Breast epithelium (tissue), 3 donors: Measurements from ENCODE around the gene ARID3A.

Source experiments
- POLR2A ChIP-seq: fragments of 450-650 bp; IDR thresholded peaks from one replicate; pipeline ENCODE4 v1.6.1; 2016; ENCODE audit warnings: antibody characterized with exemption, mild to moderate bottlenecking, moderate library complexity
- POLR2AphosphoS5 ChIP-seq, 3 donors: sonication (generic); formaldehyde crosslinking; IDR thresholded peaks; one replicate each; pipeline ENCODE4 v1.6.1; 2017; ENCODE audit warnings: antibody characterized with exemption in 3 of 3
- TF ChIP-seq, protein P1 (sequence below), 3 donors: fragments of 450-650 bp; IDR thresholded peaks; one replicate each; pipeline ENCODE4 v1.5.1; 2016 to 2017; ENCODE audit warnings: antibody characterized with exemption in 3 of 3, mild to moderate bottlenecking in 3 of 3, moderate library complexity in 3 of 3

DNA sequence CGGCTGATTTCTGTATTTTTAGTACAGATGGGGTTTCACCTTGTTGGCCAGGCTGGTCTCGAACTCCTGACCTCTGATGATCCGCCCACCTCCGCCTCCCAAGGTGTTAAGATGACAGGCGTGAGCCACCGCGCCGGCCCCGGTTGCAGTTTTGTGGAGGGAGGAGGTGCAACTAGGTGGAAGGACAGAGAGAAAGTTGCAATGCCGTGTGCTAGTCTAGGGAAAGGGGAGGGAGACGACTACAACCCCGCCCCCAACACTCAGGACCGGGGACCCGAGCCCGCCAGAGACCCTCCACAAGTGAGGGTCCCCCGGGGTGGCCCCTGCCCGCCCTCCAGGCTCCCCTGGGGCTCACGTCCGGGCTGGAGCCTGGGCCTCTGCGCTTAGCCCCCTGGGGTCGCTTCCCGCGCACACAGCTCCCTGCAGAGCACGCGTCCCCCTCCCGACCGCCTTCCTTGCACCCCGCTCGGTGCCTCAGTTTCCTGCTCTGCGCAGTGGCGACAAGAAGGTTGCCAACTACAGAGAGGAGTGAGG, 1.2 kb upstream of the ARID3A start:
- TF ChIP-seq, protein P1, sequence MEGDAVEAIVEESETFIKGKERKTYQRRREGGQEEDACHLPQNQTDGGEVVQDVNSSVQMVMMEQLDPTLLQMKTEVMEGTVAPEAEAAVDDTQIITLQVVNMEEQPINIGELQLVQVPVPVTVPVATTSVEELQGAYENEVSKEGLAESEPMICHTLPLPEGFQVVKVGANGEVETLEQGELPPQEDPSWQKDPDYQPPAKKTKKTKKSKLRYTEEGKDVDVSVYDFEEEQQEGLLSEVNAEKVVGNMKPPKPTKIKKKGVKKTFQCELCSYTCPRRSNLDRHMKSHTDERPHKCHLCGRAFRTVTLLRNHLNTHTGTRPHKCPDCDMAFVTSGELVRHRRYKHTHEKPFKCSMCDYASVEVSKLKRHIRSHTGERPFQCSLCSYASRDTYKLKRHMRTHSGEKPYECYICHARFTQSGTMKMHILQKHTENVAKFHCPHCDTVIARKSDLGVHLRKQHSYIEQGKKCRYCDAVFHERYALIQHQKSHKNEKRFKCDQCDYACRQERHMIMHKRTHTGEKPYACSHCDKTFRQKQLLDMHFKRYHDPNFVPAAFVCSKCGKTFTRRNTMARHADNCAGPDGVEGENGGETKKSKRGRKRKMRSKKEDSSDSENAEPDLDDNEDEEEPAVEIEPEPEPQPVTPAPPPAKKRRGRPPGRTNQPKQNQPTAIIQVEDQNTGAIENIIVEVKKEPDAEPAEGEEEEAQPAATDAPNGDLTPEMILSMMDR (IDR thresholded peaks at IDR 0.05): no peak
- TF ChIP-seq POLR2A (no peak), POLR2AphosphoS5 (IDR thresholded peaks at IDR 0.05) (no peak)
